ENCODE results near the gene RNF145.

Gene RNF145

DNA sequence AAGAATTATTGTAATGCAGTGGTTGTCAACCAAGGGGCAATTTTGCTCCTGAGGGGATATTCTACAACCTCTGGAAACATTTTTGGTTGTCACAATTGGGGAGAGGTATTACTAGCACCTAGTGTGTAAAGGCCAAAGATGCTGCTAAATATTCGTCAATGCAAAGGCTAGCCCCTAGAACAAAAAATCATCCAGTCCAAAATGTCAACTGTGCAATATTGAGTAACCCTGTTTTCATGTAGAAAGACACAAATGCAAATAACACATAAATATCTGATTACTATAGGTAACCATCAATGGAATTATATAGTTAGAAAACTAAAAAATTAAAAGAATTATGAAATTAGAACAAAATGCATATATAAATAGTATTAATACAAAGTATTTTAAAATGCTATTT lies 26.1 kb downstream of the RNF145 start:
- Histone ChIP-seq H3K9me3 (ENCODE audit: control insufficient read depth, low read length) (no peaks in the 10 kb centered on the region), H3K4me3 (ENCODE audit: low read length) (no peak overlapping the region), H3K9ac (ENCODE audit: low read length) (no peak overlapping the region), H3K4me1 (ENCODE audit: control insufficient read depth, insufficient read depth, low read length) (peaks cover 36% of the 10 kb centered on the region), H3K36me3 (ENCODE audit: control insufficient read depth, insufficient read depth, low read length) (no peaks in the 10 kb centered on the region), H3K27me3 (ENCODE audit: control insufficient read depth, insufficient read depth, low read length) (no peaks in the 10 kb centered on the region)

DNA sequence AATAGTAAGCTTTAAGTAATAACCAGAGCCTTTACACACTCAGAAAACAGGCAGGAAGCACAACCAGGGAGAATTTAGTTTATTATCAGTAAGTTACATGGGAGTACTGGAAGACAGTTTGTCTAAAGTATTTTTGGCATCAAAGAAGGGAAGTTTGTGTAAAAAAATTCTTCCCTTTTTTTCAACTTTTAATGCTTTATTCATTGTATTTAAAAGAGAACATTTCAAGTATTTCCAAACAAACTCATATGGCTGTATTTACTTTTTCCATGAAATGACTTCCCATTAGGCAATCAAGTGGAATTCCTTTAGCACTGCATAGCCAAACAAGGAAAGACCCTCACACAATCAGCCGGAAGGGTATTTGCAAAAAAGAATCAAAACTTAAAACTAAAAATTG lies 26.7 kb downstream of the RNF145 start:
- peaks cover 33% of the 10 kb centered on the region for H3K4me1 ChIP-seq (ENCODE audit: control insufficient read depth, insufficient read depth, low read length)
- no peaks in the 10 kb centered on the region for H3K36me3 ChIP-seq (ENCODE audit: control insufficient read depth, insufficient read depth, low read length)
- H3K4me3 ChIP-seq (ENCODE audit: low read length), result no peak overlapping the region

DNA sequence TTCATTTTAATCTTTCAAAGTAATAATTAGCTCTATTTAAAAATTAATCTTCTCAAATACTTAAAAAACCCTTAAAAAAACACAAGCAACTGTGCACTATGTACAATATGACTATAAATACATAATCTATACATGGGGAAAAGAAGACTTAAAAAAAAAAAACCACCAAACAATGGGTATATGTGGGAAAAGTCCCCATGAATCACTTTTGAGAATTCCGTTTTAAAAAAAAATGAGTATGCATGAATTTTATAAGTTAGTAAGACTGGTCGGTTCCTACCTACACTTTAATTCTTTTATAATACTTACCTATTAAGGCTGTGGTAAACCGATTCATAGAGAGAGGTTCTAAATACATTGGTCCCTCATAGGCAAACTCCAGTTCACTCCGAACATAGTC lies 27.7 kb downstream of the RNF145 start:
- H3K36me3 ChIP-seq (ENCODE audit: control insufficient read depth, insufficient read depth, low read length), result no peaks in the 10 kb centered on the region
- no peaks in the 10 kb centered on the region for H3K9me3 ChIP-seq (ENCODE audit: control insufficient read depth, low read length)
- H3K9ac ChIP-seq (ENCODE audit: low read length), result no peak overlapping the region
- no peaks in the 10 kb centered on the region for H3K27me3 ChIP-seq (ENCODE audit: control insufficient read depth, insufficient read depth, low read length)
- H3K4me3 ChIP-seq (ENCODE audit: low read length), result no peak overlapping the region
- H3K4me1 ChIP-seq (ENCODE audit: control insufficient read depth, insufficient read depth, low read length), result peaks cover 27% of the 10 kb centered on the region

More for the DNA sequence above, 26.7 kb downstream of the RNF145 start:
- Histone ChIP-seq H3K9me3 (ENCODE audit: control insufficient read depth, low read length) (no peaks in the 10 kb centered on the region), H3K27me3 (ENCODE audit: control insufficient read depth, insufficient read depth, low read length) (no peaks in the 10 kb centered on the region), H3K9ac (ENCODE audit: low read length) (no peak overlapping the region)

DNA sequence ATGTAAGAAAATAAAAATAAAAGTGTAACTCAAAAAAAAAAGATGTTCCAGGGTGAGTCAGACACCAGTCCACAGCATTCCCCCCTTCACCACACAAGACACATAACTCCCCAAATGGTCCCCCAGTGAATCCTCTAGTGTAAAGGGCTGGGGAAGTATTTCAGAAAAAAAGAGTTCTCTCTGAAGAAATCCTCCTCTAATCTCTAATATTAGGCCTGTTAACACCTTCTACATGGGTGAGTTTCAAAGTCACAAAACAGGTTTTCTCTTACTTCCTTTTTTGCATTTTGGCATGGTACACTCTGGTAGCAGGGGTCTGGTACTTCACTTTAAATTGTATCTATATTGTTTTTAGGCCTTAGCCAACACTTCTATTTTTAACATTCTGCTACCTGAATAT lies 28.2 kb downstream of the RNF145 start:
- Histone ChIP-seq H3K27me3 (ENCODE audit: control insufficient read depth, insufficient read depth, low read length) (no peaks in the 10 kb centered on the region), H3K9ac (ENCODE audit: low read length) (no peak overlapping the region), H3K4me3 (ENCODE audit: low read length) (no peak overlapping the region), H3K9me3 (ENCODE audit: control insufficient read depth, low read length) (no peaks in the 10 kb centered on the region), H3K36me3 (ENCODE audit: control insufficient read depth, insufficient read depth, low read length) (no peaks in the 10 kb centered on the region), H3K4me1 (ENCODE audit: control insufficient read depth, insufficient read depth, low read length) (peaks cover 23% of the 10 kb centered on the region)

DNA sequence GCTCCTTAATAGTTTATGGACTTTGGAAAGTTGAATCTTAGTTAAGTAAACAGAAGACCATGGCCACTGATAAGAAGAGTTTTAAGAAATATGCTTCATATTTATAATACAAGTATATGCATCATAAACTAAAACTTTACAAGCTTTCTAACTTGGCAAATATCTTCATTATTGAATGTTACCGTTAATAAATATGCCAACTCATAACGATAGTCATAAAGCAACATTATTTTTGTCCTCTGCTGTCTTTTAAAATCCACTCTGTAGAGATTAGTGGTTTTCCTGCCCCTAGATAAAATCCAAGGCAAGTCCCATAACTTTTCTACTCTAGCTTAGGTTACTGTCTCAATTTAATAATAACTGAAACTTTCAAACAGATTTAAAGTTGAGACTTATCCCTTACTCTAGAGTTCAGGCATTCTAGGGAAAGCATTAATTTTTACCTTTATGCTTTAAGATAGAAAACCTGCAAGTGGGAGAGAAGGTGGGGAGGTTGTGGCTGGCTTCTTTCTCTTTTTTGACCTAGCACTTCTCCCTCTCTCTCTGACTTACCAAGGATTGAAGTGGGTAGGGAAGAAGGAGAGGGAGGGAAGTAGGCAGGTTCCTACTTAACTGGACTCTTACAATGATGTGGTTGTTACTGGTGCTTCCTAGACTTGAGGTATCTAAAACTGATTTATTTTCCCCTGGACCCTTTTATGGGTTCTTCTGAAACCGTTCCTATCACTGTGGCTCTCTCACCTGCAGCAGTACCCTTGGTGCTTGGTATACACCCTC lies 29.6 kb downstream of the RNF145 start:
- Histone ChIP-seq H3K4me1 (ENCODE audit: control insufficient read depth, insufficient read depth, low read length) (peaks cover 17% of the 10 kb centered on the region), H3K9me3 (ENCODE audit: control insufficient read depth, low read length) (no peaks in the 10 kb centered on the region), H3K9ac (ENCODE audit: low read length) (no peak overlapping the region), H3K27me3 (ENCODE audit: control insufficient read depth, insufficient read depth, low read length) (no peaks in the 10 kb centered on the region), H3K36me3 (ENCODE audit: control insufficient read depth, insufficient read depth, low read length) (no peaks in the 10 kb centered on the region), H3K4me3 (ENCODE audit: low read length) (no peak overlapping the region)

DNA sequence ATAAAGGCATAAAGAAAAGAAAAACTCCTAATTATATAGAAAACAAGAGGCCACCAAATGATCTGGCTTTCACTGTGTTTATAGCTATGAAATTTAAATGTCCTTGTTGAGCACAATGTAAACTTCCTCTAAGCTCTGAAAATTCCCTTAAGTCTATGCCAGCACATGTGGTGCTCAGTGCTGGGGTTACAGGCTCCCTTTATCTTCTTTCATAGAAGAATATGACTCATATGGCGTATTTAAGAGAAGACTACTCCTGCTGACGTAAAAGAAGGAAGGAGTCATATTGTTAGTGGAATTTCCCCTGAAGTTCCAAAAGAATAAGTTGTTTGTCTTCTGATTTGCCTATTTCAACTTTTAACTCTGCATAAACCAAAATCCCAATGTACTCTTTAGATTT lies 30.4 kb downstream of the RNF145 start:
- Histone ChIP-seq H3K27me3 (ENCODE audit: control insufficient read depth, insufficient read depth, low read length) (no peaks in the 10 kb centered on the region), H3K36me3 (ENCODE audit: control insufficient read depth, insufficient read depth, low read length) (no peaks in the 10 kb centered on the region), H3K9me3 (ENCODE audit: control insufficient read depth, low read length) (no peaks in the 10 kb centered on the region), H3K4me3 (ENCODE audit: low read length) (no peak overlapping the region), H3K9ac (ENCODE audit: low read length) (no peak overlapping the region), H3K4me1 (ENCODE audit: control insufficient read depth, insufficient read depth, low read length) (peaks cover 22% of the 10 kb centered on the region)

DNA sequence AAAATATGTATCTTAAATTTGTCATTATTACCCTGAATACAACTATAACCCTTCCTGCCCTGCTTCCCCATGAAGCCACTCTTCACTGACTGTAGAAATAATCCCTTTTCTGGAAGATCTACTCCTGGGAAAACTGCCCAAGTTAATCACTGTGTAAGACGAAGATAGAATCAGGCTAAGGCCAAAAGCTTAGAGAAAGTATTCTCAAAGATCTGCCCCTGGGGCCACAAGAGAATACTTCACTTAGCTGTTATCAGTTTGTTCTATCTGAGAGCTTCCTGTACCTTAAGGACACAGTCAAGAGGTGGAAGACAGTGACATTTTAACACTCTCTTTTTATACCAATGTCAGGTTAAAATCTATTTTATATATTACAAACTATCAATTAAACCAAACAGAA lies 33.8 kb downstream of the RNF145 start:
- Histone ChIP-seq H3K9ac (ENCODE audit: low read length) (no peak overlapping the region), H3K27me3 (ENCODE audit: control insufficient read depth, insufficient read depth, low read length) (no peaks in the 10 kb centered on the region), H3K4me1 (ENCODE audit: control insufficient read depth, insufficient read depth, low read length) (peaks cover 22% of the 10 kb centered on the region), H3K9me3 (ENCODE audit: control insufficient read depth, low read length) (no peaks in the 10 kb centered on the region), H3K4me3 (ENCODE audit: low read length) (no peak overlapping the region), H3K36me3 (ENCODE audit: control insufficient read depth, insufficient read depth, low read length) (no peaks in the 10 kb centered on the region)

DNA sequence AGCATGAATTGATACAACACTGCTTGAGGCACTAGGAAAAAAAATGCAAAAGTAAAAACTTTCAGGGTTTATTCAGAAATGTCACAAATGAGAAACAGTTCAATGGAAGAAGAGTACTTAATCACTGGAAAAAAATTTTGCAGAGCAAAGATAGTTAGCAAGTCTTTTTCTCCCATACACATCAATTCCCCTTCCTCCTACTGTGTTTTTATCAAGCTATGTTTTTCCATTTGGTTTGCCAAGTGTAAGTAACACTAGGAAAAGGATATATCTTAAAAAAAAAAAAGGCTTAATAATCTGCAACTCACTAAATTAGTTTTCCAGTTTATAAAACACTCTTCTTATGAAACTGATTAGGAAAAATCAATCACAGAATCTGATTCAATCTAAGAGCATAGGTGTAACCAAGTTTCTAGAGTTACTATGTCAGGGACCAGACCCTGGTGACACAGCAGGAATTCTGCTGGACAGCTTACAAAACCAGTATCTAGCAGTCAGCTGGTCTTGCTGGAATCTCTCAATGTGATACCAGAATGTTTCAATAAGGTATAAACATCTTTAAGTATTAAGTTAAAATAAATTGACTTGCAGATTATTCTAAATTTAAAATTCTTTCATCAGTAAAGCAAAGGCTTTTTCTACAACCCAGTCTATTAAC lies 34.7 kb downstream of the RNF145 start:
- Histone ChIP-seq H3K9ac (ENCODE audit: low read length) (no peak overlapping the region), H3K27me3 (ENCODE audit: control insufficient read depth, insufficient read depth, low read length) (no peaks in the 10 kb centered on the region), H3K9me3 (ENCODE audit: control insufficient read depth, low read length) (no peaks in the 10 kb centered on the region), H3K36me3 (ENCODE audit: control insufficient read depth, insufficient read depth, low read length) (no peaks in the 10 kb centered on the region), H3K4me3 (ENCODE audit: low read length) (no peak overlapping the region), H3K4me1 (ENCODE audit: control insufficient read depth, insufficient read depth, low read length) (peaks cover 16% of the 10 kb centered on the region)

DNA sequence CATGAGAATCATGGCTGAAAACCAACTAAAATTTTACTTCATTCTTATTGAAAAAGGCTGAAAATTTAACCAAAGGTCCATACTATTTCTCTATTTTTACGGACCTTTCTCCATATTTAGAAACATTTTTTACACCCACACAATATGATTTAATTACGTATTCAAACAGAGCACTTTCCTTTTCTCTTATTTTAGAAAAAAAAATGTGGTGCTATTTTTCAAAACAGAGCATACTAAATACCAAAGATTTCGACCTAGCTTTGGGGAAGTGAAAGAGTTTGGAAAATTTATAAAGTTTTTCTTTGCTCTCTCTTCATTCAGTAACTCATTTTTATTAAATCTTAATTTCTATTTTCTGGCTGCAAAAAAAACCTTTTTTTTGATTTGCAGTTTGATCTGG lies 38.1 kb downstream of the RNF145 start:
- H3K9ac ChIP-seq (ENCODE audit: low read length), result no peak overlapping the region

DNA sequence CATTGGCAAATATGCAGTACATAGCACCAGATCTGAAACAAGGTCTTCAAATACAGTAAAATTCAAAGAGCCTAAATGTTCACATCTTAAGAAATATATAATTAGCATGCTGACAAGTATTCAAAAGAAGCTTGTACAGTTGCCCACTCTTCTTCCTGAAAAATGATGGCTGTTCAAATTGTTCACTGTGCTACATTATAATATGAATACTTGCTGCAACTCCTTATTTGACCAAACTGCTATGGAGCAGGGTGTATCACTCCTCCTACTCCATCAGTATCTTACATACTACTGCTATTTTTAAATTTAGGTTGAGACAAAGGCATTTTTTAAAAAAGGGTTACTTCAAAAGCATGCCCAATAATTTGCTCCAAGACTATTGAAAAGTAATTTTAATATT lies 39.3 kb downstream of the RNF145 start:
- Histone ChIP-seq H3K4me3 (ENCODE audit: low read length) (no peak overlapping the region), H3K27me3 (ENCODE audit: control insufficient read depth, insufficient read depth, low read length) (no peaks in the 10 kb centered on the region), H3K9ac (ENCODE audit: low read length) (no peak overlapping the region), H3K9me3 (ENCODE audit: control insufficient read depth, low read length) (no peaks in the 10 kb centered on the region), H3K4me1 (ENCODE audit: control insufficient read depth, insufficient read depth, low read length) (peaks cover 8% of the 10 kb centered on the region), H3K36me3 (ENCODE audit: control insufficient read depth, insufficient read depth, low read length) (no peaks in the 10 kb centered on the region)

More for the DNA sequence above, 38.1 kb downstream of the RNF145 start:
- Histone ChIP-seq H3K4me3 (ENCODE audit: low read length) (no peak overlapping the region), H3K4me1 (ENCODE audit: control insufficient read depth, insufficient read depth, low read length) (peaks cover 10% of the 10 kb centered on the region), H3K9me3 (ENCODE audit: control insufficient read depth, low read length) (no peaks in the 10 kb centered on the region), H3K36me3 (ENCODE audit: control insufficient read depth, insufficient read depth, low read length) (no peaks in the 10 kb centered on the region), H3K27me3 (ENCODE audit: control insufficient read depth, insufficient read depth, low read length) (no peaks in the 10 kb centered on the region)

DNA sequence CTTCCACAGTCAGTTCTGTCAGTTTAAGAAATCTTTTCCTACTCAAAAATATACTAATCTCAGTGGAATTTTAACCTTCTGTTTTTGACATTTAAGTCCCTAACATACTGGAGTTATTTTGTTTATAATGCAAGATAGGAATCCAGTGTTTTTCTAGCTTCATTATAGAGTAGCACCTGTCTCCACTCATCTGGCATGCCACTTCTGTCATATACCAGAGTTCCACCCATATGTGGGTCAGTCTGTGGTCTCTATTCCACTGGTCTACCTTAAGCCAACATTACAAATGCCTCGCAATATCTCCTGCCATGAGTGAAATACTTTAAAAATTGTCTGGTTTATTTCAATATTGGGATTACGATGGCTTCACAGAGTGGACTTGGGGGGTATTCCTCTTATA lies 42.9 kb downstream of the RNF145 start:
- H3K4me3 ChIP-seq (ENCODE audit: low read length), result no peak overlapping the region
- no peaks in the 10 kb centered on the region for H3K36me3 ChIP-seq (ENCODE audit: control insufficient read depth, insufficient read depth, low read length)
- no peaks in the 10 kb centered on the region for H3K4me1 ChIP-seq (ENCODE audit: control insufficient read depth, insufficient read depth, low read length)

DNA sequence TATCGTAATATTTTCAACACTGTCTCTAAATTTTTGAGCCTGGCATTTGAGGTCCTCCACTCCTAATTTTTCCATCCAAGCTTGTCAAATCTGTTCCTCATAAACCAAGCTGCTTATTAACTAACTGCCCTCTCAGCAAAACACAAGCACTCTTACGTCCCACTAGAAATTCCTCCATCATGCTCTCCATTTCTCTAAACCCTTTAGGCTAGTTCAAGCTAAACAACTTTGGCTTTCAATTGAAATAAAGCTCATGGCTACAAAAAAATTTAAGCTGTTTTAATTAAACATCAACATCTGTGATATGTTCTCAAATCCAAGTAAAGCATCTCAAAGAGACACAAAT lies 45.7 kb downstream of the RNF145 start:
- Histone ChIP-seq H3K9me3 (ENCODE audit: control insufficient read depth, low read length) (no peaks in the 10 kb centered on the region), H3K4me1 (ENCODE audit: control insufficient read depth, insufficient read depth, low read length) (no peaks in the 10 kb centered on the region), H3K27me3 (ENCODE audit: control insufficient read depth, insufficient read depth, low read length) (no peaks in the 10 kb centered on the region), H3K9ac (ENCODE audit: low read length) (no peak overlapping the region), H3K4me3 (ENCODE audit: low read length) (no peak overlapping the region), H3K36me3 (ENCODE audit: control insufficient read depth, insufficient read depth, low read length) (no peaks in the 10 kb centered on the region)

More for the DNA sequence above, 42.9 kb downstream of the RNF145 start:
- Histone ChIP-seq H3K9me3 (ENCODE audit: control insufficient read depth, low read length) (no peaks in the 10 kb centered on the region), H3K27me3 (ENCODE audit: control insufficient read depth, insufficient read depth, low read length) (no peaks in the 10 kb centered on the region), H3K9ac (ENCODE audit: low read length) (no peak overlapping the region)

Measured in mucosa of stomach (tissue), 1 donor.